ENCODE measurements around the gene EDRF1. TPM values are rescaled to one million over a fixed set of nuclear protein-coding genes. Genes with fewer than 3 reads are reported as not detected.

Gene EDRF1
- total RNA-seq, 4 donors from 2014 or later, result 9.9 to 17.4 (median 13.3) TPM

- no peak overlapping the region for H3K27ac ChIP-seq (replicated peaks in 1 of 4)
- H3K9me3 ChIP-seq, result no peaks in the 10 kb centered on the region
- no peaks in the 10 kb centered on the region for H3K27me3 ChIP-seq
- H3K4me1 ChIP-seq, result no peaks in the 10 kb centered on the region
- TF ChIP-seq CTCF (IDR thresholded peaks at IDR 0.05) (no peak), POLR2A (IDR thresholded peaks at IDR 0.05; ENCODE audit: low read depth) (no peak), EP300 (IDR thresholded peaks at IDR 0.05) (no peak), POLR2AphosphoS5 (IDR thresholded peaks at IDR 0.05) (no peak)
- WGBS, result 94% methylated on average over 1 of the region's 1 CpG
- peaks cover 69 to 100% (median 94%) of the 10 kb centered on the region in 4 donors for H3K36me3 ChIP-seq
- DNase-seq (ENCODE audit: extremely low spot score), result no peak
- no peak overlapping the region for H3K4me3 ChIP-seq
- intact Hi-C loops (cut with DNase I), result no loop called here
Measured at GRCh38 chr10:125734823-125735222, 15.3 kb downstream of the EDRF1 start.

DNA sequence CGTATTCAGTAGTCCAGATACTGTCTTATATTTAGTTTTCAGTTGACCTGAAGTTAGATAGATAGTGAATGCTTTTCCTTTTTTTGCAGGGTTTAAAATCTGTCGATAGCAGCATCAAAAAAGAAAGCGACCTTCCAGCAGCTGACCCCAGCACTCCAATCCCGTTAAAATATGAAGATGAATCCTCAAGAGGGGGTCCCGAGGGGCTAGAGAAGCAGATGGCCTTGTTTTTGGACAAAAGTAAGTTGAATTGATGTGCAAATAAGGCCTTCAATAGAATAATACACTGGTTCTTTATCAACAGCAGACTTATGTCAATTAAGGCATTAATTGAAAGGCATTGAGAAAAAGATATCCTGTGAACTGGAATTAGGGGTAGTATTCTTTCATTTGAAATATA lies 18.7 kb downstream of the EDRF1 start:
- no peak overlapping the region for H3K4me3 ChIP-seq
- no peaks in the 10 kb centered on the region for H3K27me3 ChIP-seq
- H3K9me3 ChIP-seq, result no peaks in the 10 kb centered on the region
- intact Hi-C loops (cut with DNase I), result no loop called here
- no peak for DNase-seq (ENCODE audit: extremely low spot score)
- peaks cover 69 to 100% (median 89%) of the 10 kb centered on the region in 4 donors for H3K36me3 ChIP-seq
- no peak overlapping the region for H3K27ac ChIP-seq (replicated peaks in 1 of 4)
- H3K4me1 ChIP-seq, result no peaks in the 10 kb centered on the region
- no peak for TF ChIP-seq POLR2AphosphoS5 (IDR thresholded peaks at IDR 0.05)
- no peak for TF ChIP-seq CTCF (IDR thresholded peaks at IDR 0.05)
- no peak for TF ChIP-seq POLR2A (IDR thresholded peaks at IDR 0.05; ENCODE audit: low read depth)
- TF ChIP-seq EP300 (IDR thresholded peaks at IDR 0.05), result no peak
- 81% methylated on average over 5 of the region's 5 CpGs for WGBS

DNA sequence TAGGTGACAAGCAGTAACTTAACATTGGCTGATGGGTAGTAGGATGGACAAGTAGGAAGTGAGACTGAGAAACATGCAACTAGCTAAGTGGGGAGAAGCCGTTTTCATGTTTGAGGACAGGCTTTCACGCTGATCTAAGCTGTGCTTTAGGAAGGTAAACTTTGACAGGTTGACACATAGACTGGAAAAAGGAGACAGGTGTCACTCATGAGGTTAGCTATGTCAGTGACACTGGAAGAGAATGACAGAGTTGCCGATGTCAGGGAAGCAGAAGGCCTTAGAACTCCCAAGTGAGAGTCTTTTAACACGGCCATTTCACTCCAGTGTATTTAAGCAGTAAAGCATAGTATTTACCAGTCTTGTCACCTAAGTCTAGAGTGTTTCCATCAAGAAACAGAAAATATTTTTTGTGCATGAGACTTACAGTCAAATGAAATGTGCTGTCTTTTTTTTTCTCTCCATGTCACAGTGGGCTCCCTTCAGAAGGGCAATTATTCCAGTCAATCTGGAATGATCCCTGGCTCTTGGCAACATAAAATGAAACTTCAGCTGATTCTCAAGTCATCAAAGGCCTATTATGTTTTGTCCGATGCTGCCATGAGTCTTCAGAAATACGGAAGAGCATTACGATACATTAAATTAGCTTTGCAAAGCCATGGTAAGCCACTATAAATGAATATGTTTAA lies 20.6 kb downstream of the EDRF1 start:
- Histone ChIP-seq H3K27me3 (no peaks in the 10 kb centered on the region), H3K4me1 (no peaks in the 10 kb centered on the region), H3K36me3 (peaks cover 67 to 100% (median 90%) of the 10 kb centered on the region in 4 donors), H3K4me3 (no peak overlapping the region), H3K27ac (replicated peaks in 1 of 4) (no peak overlapping the region), H3K9me3 (no peaks in the 10 kb centered on the region)
- intact Hi-C loops (cut with DNase I), result no loop called here
- no peak for DNase-seq (ENCODE audit: extremely low spot score)
- TF ChIP-seq CTCF (IDR thresholded peaks at IDR 0.05) (no peak), POLR2AphosphoS5 (IDR thresholded peaks at IDR 0.05) (no peak), POLR2A (IDR thresholded peaks at IDR 0.05; ENCODE audit: low read depth) (no peak), EP300 (IDR thresholded peaks at IDR 0.05) (no peak)
- 89% methylated on average over 7 of the region's 7 CpGs for WGBS

DNA sequence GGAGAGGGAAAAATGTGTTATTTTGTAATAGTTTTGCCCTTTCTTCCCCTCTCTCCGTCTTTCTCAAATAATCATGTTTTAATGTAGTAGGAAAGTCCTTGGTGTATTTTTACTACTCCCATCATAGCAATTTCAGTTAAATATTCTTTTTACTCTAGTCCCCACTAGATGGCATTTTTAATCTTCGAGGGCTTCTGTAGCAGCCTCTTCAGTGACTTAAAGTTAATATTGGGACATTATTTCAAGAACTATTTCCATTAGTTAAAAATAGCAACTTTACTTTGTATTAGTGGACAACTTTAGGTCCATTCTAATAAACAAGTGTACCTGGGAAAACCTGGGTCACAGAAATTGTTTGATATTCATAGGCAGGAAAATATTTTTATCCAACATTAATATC lies 23.0 kb downstream of the EDRF1 start:
- intact Hi-C loops (cut with DNase I), result no loop called here
- 50% methylated on average over 2 of the region's 2 CpGs for WGBS
- H3K36me3 ChIP-seq, result peaks cover 73 to 100% (median 86%) of the 10 kb centered on the region in 4 donors

More for the DNA sequence above, 23.0 kb downstream of the EDRF1 start:
- Histone ChIP-seq H3K27me3 (no peaks in the 10 kb centered on the region), H3K27ac (replicated peaks in 1 of 4) (no peak overlapping the region), H3K9me3 (no peaks in the 10 kb centered on the region), H3K4me3 (no peak overlapping the region), H3K4me1 (no peaks in the 10 kb centered on the region)
- no peak for DNase-seq (ENCODE audit: extremely low spot score)
- TF ChIP-seq CTCF (IDR thresholded peaks at IDR 0.05), result no peak
- no peak for TF ChIP-seq POLR2AphosphoS5 (IDR thresholded peaks at IDR 0.05)
- TF ChIP-seq POLR2A (IDR thresholded peaks at IDR 0.05; ENCODE audit: low read depth), result no peak
- TF ChIP-seq EP300 (IDR thresholded peaks at IDR 0.05), result no peak

Data from esophagus muscularis mucosa (tissue), 4 donors.